ENCODE measurements around the gene CNTNAP2.

GRCh38 chr7:147060070-147060469 is 943.5 kb downstream of the CNTNAP2 start:
- TF ChIP-seq CTCF (IDR thresholded peaks at IDR 0.05) (no peak), POLR2A (IDR thresholded peaks at IDR 0.05) (no peak)

Data from heart left ventricle (tissue), 13 donors.